DND-41 (cell line): ENCODE data around the gene ENTPD8.

Source experiments
- ATAC-seq: fragments of 200-7000 bp; cut with Tn5 transposase; 3 replicates; pipeline ENCODE4 v1.9.1; 2021; ENCODE audit warnings: low read depth; ENCODE audit not compliant: insufficient read depth
- DNase-seq: peaks from one replicate; pipeline ENCODE4 v3.0.0-alpha.2; 2020
- H2AFZ ChIP-seq: 2 replicates; pipeline ENCODE4 v1.6.0; 2012; ENCODE audit warnings: low read depth, low read length
- H3K27ac ChIP-seq: 2 replicates; pipeline ENCODE4 v1.5.1; 2012; ENCODE audit warnings: low read length, inconsistent platforms
- H3K27me3 ChIP-seq: fragments of 200-600 bp; sonication (generic); 2 replicates; pipeline ENCODE4 v1.6.0; 2012; ENCODE audit warnings: low read length, mild to moderate bottlenecking, inconsistent platforms; ENCODE audit not compliant: insufficient read depth, poor library complexity
- H3K36me3 ChIP-seq: 2 replicates; pipeline ENCODE4 v1.5.1; 2012; ENCODE audit warnings: low read length, inconsistent platforms; ENCODE audit not compliant: insufficient read depth
- H3K4me1 ChIP-seq: 2 replicates; pipeline ENCODE4 v1.5.1; 2012; ENCODE audit warnings: mild to moderate bottlenecking, low read length; ENCODE audit not compliant: insufficient read depth
- H3K4me2 ChIP-seq: 2 replicates; pipeline ENCODE4 v1.6.0; 2012; ENCODE audit warnings: mild to moderate bottlenecking, moderate library complexity, low read length, inconsistent platforms; ENCODE audit not compliant: insufficient read depth
- H3K4me3 ChIP-seq, 2 experiments: fragments of 200-600 bp in 1 of 2; shearing (Covaris generic) in 1 of 2; 2 replicates each; pipeline ENCODE4 v1.5.1; 2012 to 2016; ENCODE audit warnings: inconsistent platforms in 2 of 2, low read length in 2 of 2, mild to moderate bottlenecking in 2 of 2, low read depth in 1 of 2, moderate library complexity in 1 of 2
- H3K79me2 ChIP-seq: 2 replicates; pipeline ENCODE4 v1.6.0; 2012; ENCODE audit warnings: low read length, inconsistent platforms; ENCODE audit not compliant: insufficient read depth
- H3K9ac ChIP-seq: 2 replicates; pipeline ENCODE4 v1.6.0; 2012; ENCODE audit warnings: low read depth, mild to moderate bottlenecking, inconsistent platforms, low read length, moderate library complexity
- H3K9me3 ChIP-seq: 2 replicates; pipeline ENCODE4 v1.5.1; 2012; ENCODE audit warnings: low read length, moderate library complexity, mild to moderate bottlenecking, inconsistent platforms; ENCODE audit not compliant: insufficient read depth, severe bottlenecking
- H4K20me1 ChIP-seq: 2 replicates; pipeline ENCODE4 v1.6.0; 2012; ENCODE audit warnings: low read length; ENCODE audit not compliant: insufficient read depth
- EZH2 ChIP-seq: IDR thresholded peaks from 3 replicates; pipeline ENCODE4 v1.6.1; 2012; ENCODE audit warnings: borderline replicate concordance, low read depth, mild to moderate bottlenecking, moderate library complexity, low read length, inconsistent platforms; ENCODE audit not compliant: severe bottlenecking
- TF ChIP-seq, protein P1 (sequence below): IDR thresholded peaks from 2 replicates; pipeline ENCODE4 v1.5.1; 2012; ENCODE audit warnings: borderline replicate concordance, low read length, moderate library complexity, mild to moderate bottlenecking; ENCODE audit not compliant: poor library complexity, severe bottlenecking; ENCODE audit errors: extremely low read depth

ENTPD8 gene

DNA sequence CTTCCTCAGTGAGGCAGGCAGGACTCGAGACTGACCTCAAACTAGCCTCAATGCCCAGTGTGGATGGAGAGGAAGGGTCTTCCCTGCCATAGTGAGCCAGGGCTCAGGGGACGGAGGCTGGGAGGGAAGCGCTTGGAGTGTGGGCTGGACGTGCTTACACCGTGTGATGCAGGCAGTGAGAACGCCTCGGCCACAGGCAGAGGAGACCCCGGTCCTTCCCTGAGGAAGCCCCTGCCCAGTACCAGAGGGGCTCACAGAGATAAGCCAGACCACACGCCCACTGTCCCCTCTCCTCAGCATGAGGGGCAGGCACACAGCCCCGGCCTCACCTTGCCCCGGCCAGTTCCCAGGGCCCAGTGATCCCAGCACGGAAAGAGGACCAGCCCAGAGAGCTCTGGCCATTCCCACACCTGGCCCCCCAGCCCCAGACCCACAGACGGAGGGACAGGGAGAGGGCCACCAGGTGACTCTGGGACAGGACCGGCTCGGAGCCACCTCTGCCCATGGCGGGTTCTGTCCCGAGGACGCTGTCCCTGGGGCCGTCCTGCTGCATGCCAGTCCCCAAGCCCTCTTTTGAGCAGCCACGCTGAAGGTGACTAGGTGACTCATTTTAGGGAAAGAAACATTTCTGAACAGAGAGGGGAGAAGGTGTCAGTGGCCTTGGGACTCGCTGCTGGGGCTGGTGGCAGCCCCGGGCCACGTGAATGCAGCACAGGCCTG, 24.0 kb upstream of the ENTPD8 start:
- Histone ChIP-seq H4K20me1 (peaks cover 42% of the 10 kb centered on the region), H3K79me2 (no peaks in the 10 kb centered on the region), H3K4me3 (no peak overlapping the region), H3K9ac (no peak overlapping the region), H3K36me3 (no peaks in the 10 kb centered on the region), H3K4me1 (peaks cover 23% of the 10 kb centered on the region), H3K27me3 (peaks cover 11% of the 10 kb centered on the region), H3K9me3 (no peaks in the 10 kb centered on the region), H3K4me2 (no peak overlapping the region), H3K27ac (no peak overlapping the region), H2AFZ (no peak overlapping the region)
- TF ChIP-seq EZH2 = no peak
- TF ChIP-seq, protein P1, sequence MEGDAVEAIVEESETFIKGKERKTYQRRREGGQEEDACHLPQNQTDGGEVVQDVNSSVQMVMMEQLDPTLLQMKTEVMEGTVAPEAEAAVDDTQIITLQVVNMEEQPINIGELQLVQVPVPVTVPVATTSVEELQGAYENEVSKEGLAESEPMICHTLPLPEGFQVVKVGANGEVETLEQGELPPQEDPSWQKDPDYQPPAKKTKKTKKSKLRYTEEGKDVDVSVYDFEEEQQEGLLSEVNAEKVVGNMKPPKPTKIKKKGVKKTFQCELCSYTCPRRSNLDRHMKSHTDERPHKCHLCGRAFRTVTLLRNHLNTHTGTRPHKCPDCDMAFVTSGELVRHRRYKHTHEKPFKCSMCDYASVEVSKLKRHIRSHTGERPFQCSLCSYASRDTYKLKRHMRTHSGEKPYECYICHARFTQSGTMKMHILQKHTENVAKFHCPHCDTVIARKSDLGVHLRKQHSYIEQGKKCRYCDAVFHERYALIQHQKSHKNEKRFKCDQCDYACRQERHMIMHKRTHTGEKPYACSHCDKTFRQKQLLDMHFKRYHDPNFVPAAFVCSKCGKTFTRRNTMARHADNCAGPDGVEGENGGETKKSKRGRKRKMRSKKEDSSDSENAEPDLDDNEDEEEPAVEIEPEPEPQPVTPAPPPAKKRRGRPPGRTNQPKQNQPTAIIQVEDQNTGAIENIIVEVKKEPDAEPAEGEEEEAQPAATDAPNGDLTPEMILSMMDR = no peak
- ATAC-seq (no peak), DNase-seq (no peak)

DNA sequence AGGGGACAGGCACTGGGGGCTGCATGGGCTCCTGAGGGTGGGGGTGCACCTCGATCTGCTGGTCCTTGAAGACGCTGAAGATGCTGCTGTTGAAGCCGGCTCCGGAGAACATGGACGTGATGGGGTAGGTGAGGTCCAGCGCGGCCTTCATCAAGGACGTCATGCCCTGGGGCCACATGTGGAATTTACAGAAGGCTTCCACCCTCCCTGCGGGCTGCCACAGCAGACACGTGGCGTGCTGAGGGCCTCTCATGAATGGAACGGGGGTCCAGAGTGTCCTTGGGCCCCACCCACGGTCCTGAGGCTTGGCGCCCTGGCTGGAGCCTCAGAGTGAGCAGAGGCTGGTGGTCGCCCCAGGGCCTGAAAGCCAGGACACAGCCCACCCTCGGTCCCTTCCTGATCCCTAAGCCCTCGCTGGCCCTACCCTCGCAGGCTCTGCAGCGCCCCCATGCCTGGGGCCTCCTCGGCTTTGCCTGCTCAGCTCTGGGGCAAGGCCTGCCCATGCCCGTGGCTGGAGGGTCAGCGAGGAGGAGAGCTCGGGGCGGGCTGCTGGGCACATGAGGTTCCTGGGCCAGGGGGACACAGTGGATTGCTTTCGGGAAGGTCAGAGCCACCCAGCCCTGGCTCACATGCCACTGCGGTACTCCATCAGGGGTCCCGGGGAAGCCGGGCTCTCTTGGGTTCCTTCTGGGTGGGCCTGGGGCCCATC, 23.3 kb upstream of the ENTPD8 start:
- no peaks in the 10 kb centered on the region for H3K9me3 ChIP-seq
- H3K4me3 ChIP-seq = no peak overlapping the region
- no peak for ATAC-seq
- no peak overlapping the region for H3K27ac ChIP-seq
- H4K20me1 ChIP-seq = peaks cover 47% of the 10 kb centered on the region
- peaks cover 17% of the 10 kb centered on the region for H3K4me1 ChIP-seq
- TF ChIP-seq EZH2 = no peak
- TF ChIP-seq, protein P1 = no peak
- H3K79me2 ChIP-seq = no peaks in the 10 kb centered on the region
- no peak overlapping the region for H3K9ac ChIP-seq
- no peak overlapping the region for H2AFZ ChIP-seq
- no peak overlapping the region for H3K4me2 ChIP-seq
- no peaks in the 10 kb centered on the region for H3K36me3 ChIP-seq
- DNase-seq = no peak
- H3K27me3 ChIP-seq = peaks cover 11% of the 10 kb centered on the region

DNA sequence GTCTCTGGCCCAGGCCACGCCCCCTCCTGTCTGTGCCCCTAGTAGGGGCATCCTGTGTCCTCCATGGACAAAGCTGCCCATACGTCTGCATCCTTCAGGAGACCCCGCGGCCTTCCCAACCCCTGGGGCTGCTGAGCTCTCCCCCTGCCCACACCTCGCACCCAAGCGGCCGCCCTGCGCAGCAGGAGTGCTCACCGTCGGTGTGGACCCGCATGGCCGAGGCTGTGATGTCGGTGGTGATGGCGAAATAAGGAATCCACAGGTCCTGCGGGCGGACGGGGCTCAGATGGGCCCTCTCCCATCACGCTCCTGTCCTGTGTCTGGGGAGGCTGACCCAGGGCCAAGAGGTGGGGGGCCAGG, 22.8 kb upstream of the ENTPD8 start:
- Histone ChIP-seq H3K9ac (no peak overlapping the region), H3K4me1 (peaks cover 16% of the 10 kb centered on the region), H3K4me3 (no peak overlapping the region), H2AFZ (no peak overlapping the region), H3K79me2 (no peaks in the 10 kb centered on the region), H3K27ac (no peak overlapping the region), H3K27me3 (peaks cover 11% of the 10 kb centered on the region), H3K36me3 (no peaks in the 10 kb centered on the region), H3K4me2 (no peak overlapping the region), H3K9me3 (no peaks in the 10 kb centered on the region), H4K20me1 (peaks cover 48% of the 10 kb centered on the region)
- no peak for TF ChIP-seq EZH2
- TF ChIP-seq, protein P1 = no peak
- ATAC-seq (no peak), DNase-seq (no peak)
